ENCODE data around the gene MSI2.

The MSI2 gene

DNA sequence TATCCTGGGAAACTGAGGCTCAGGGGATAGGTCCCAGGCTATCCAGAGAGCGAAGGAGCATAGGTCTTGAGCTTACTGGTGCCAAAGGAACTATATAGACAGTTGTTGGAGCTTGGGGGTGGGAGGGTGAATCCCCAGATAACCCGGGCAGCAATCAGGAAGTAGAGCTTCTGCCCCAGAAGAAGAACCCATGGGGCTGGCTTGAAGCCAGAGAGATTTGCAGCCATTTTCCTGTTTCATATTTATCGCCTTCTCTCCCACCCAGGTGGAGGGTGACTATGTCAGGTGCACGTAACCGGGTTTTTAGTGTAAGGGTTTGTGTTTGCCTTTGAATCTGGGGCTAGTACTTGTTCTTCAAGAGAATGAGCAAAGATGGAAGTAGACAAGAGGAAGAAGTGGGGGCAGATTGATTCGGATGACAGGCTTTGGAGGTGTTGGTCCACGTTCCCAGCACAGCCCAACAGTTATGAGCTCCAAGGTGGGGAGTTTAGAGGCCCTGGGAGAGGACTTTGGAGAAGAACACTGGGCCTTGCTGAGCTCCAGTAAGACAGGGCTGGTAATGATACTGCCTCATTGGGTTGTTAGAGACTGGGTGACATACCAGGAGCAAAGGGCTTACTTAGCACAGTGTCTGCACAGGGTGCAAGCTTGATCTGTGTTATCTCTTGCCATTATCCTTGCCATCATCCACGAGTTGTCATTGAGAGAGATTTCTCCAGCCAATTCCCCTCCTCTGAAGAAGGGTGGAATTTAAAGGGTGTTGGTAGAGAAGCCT lies 343.1 kb downstream of the MSI2 start:
- DNase-seq (ENCODE audit: low read depth) = no peak

GRCh38 chr17:57600074-57600473 lies 343.8 kb downstream of the MSI2 start:
- no peak for DNase-seq (ENCODE audit: low read depth)

DNA sequence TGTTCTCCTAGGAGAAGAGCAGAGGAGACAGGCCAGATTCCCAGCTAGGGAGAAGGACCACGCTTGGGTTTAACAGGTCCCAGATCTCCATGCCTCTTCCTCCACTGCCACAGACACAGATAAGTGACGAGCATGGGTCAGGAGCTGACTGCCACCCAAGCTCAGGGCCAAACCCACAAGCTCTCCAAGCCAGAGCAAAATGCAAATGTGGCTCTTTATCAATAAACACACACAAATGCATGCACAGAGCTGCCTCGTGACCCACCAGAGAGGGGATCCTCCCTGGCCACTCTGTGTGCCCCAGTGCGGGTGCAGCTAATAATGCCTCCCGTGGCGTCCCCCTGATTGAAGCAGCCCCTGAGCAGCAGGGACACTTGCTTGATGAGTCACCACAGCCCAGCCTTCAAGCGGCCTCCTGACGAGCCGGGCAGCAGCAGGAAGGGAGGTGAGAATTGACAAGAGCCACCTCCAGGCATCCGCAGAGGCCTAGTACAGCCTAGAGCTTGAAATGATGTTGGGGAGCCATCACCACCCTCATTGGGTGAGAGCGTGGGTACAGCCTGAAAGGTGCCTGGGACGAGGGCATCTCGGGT lies 344.9 kb downstream of the MSI2 start:
- no peak for DNase-seq (ENCODE audit: low read depth)

GRCh38 chr17:57602896-57603295 lies 346.6 kb downstream of the MSI2 start:
- DNase-seq (ENCODE audit: low read depth) = no peak

DNA sequence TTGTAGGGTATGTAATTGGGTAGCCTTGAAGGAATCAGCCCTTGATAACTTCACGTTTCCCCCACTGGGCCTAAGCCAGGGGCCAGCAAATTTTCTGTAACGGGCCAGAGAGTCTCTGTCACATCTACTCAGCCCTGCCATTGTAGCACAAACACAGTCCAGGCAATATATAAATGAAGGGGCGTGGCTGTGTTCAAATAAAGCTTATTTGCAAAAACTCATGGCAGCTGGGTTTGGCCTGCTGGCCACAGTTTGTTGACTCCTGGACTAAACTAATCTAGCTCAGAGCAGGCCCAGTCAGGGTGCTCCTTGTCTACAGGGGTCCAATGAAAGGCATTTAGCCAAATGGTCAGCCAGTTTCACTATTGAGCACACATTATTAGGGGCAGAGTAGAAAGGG lies 347.2 kb downstream of the MSI2 start:
- no peak for DNase-seq (ENCODE audit: low read depth)

GRCh38 chr17:57603978-57604377 lies 347.7 kb downstream of the MSI2 start:
- no peak for DNase-seq (ENCODE audit: low read depth)

GRCh38 chr17:57604771-57605674 lies 348.7 kb downstream of the MSI2 start:
- no peak for DNase-seq (ENCODE audit: low read depth)

DNA sequence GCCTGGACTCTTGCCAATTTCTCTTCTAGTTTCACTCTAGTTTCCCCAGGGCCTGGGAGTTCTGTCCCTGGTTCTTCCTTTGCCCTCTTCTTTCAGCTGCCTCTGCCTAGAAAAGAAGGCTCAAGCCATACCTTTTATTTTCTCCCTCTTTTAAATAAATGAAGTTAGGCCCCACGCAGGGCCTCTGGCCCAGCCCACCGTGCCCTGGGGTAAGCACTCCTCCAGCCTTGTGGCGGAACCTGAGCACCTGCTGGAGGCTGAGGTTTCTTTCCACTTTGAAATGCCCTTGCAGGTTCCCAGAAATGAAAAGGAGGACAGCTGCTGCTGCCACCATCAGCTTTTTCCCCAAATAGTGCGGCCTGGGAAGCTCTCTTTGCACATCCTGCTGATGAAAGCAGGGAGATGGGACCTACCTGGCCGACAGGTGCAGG lies 349.4 kb downstream of the MSI2 start:
- DNase-seq (ENCODE audit: low read depth) = no peak

DNA sequence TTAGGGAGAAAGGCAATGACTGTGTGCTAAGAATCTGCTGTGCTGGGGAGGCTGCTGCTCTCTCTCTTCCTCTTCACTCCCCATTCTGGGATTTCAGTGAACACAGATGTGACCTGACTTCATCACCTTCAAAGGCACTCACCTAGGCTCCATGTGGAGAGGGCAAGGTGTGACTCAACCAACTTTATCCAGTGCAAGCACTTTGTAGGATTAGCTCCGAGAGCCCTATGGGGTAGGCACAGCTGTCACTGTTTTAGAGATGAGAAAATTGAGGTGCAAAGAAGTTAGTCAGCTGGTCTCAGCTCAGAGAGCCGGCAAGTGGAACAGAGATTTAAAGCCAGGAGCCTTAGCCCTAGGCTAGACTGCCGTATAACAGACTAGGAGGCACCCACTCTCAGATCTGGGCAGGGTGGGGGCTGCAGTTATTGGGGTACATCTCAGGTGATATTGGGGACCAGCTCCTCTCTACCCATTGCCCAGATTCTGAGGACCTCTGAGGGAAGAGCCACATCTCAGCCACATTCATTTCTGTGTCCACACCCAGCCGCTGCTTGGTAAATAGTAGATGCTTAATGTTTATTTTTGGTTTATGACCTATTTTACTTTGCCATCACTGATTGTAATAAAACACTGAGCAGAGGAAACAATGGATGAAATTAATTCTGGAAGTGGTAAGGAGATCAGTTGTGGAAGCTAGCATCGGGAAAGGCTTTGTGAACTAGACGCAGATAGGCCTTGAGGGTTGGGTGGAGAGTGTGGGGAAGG lies 350.0 kb downstream of the MSI2 start:
- no peak for DNase-seq (ENCODE audit: low read depth)

- DNase-seq (ENCODE audit: low read depth) = no peak
Observed at GRCh38 chr17:57607553-57608120, 351.3 kb downstream of the MSI2 start.

- DNase-seq (ENCODE audit: low read depth) = no peak
Observed at GRCh38 chr17:57608369-57609124, 352.2 kb downstream of the MSI2 start.

- no peak for DNase-seq (ENCODE audit: low read depth)
Observed at GRCh38 chr17:57609125-57609877, 353.0 kb downstream of the MSI2 start.

- no peak for DNase-seq (ENCODE audit: low read depth)
Observed at GRCh38 chr17:57609878-57610270, 353.6 kb downstream of the MSI2 start.

- no peak for DNase-seq (ENCODE audit: low read depth)
Observed at GRCh38 chr17:57612202-57613071, 356.1 kb downstream of the MSI2 start.

DNA sequence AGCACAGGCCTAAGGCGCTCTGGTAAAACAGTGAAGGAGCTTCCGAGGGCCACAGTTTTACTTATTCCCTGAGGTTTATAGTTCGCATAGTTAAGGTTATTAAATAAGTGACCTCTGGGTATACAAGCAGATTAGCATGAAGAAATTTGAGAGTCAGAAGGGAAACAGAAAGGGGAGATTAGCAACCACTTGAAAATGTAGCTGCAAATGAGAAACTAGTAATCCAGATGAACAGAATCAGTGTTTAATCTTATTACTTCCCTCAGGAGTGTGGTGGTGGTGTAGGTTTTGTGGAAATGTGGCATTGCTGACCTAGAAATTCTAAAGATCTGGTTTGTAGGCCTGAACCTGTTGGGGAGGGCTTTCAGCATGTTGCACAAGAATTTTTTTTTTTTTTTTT lies 358.4 kb downstream of the MSI2 start:
- no peak for DNase-seq (ENCODE audit: low read depth)

DNA sequence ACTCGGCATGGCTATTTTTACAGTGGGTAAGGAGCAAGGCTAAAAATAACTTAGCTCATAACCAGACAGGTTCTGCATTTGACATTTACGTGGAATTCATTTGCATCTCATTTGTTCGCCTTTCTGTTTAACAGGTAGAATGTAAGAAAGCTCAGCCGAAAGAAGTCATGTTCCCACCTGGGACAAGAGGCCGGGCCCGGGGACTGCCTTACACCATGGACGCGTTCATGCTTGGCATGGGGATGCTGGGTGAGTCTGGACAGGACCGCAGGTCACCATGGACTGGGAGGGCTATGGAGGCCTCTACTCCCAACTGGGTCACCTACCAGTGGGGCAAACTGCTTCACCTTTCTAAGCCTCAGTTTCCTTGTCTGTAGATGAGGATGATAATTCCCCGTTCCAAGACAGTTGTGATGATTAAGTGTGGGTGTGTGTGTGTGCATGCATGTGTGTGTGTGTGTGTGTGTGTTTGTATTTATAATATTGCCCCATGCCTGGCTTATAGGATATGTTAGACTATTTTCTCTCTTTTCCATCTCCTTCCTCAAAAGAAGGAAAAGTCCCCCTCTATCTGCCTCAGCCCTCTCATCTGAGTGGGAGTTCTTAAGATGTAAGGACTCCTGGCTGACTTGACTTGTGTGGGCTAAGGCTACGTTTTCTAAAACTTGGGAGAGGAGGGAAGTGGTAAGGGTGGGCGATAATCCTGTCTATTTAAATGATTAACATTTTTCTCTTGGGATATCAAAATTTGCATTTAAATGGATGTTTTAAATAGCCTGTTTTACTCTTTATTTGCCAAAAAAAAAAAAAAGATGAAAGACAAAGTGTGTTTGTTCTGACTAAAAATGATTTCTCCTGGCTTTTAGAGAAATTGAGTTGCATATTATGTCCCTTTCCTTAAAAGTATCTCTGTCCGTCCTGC lies 359.8 kb downstream of the MSI2 start:
- DNase-seq (ENCODE audit: low read depth) = no peak

GRCh38 chr17:57617218-57617617 lies 360.9 kb downstream of the MSI2 start:
- DNase-seq (ENCODE audit: low read depth) = no peak
